Gastroesophageal sphincter (tissue), 4 donors: ENCODE results near the gene DCAKD. TPM values are rescaled to one million over a fixed set of nuclear protein-coding genes. Genes with fewer than 3 reads are reported as not detected.

ENCODE experiments used
- ATAC-seq: fragments of 150-250 bp; one replicate; pipeline ENCODE4 v1.9.1; 2016; ENCODE audit warnings: mild to moderate bottlenecking, moderate library complexity
- H3K27ac ChIP-seq, 4 donors: fragments of 200-600 bp; sonication (generic) in 3 of 4; 1 replicate in 3 of 4; 2 replicates in 1 of 4; pipeline ENCODE4 v1.5.1; 2016 to 2019
- H3K27me3 ChIP-seq: fragments of 200-600 bp; sonication (generic); one replicate; pipeline ENCODE4 v1.5.1; 2019
- H3K36me3 ChIP-seq, 2 donors: fragments of 200-600 bp; sonication (generic); one replicate each; pipeline ENCODE4 v1.5.1; 2019; ENCODE audit warnings: control low read depth in 1 of 2
- H3K4me1 ChIP-seq, 3 donors: fragments of 200-600 bp; sonication (generic); 1 replicate in 2 of 3; 2 replicates in 1 of 3; pipeline ENCODE4 v1.5.1; 2016 to 2019; ENCODE audit warnings: control low read depth in 2 of 3
- H3K4me3 ChIP-seq, 2 donors: fragments of 200-600 bp; sonication (generic); one replicate each; pipeline ENCODE4 v1.5.1; 2019; ENCODE audit warnings: mild to moderate bottlenecking in 1 of 2, moderate library complexity in 1 of 2
- H3K9me3 ChIP-seq, 3 donors: fragments of 200-600 bp; sonication (generic); one replicate each; pipeline ENCODE4 v1.5.1; 2017 to 2019; ENCODE audit warnings: control low read depth in 2 of 3
- EP300 ChIP-seq: sonication (generic); formaldehyde crosslinking; IDR thresholded peaks from one replicate; pipeline ENCODE4 v1.6.1; 2017; ENCODE audit warnings: antibody characterized with exemption, mild to moderate bottlenecking
- POLR2A ChIP-seq, 2 donors: fragments of 450-650 bp; IDR thresholded peaks; one replicate each; pipeline ENCODE4 v1.6.1; 2017; ENCODE audit warnings: antibody characterized with exemption in 2 of 2, mild to moderate bottlenecking in 2 of 2, moderate library complexity in 1 of 2
- POLR2AphosphoS5 ChIP-seq: sonication (generic); formaldehyde crosslinking; IDR thresholded peaks from one replicate; pipeline ENCODE4 v1.6.1; 2017; ENCODE audit warnings: antibody characterized with exemption
- WGBS, 2 donors: methylation state at CpG; one replicate each; pipeline ENCODE4 v1.1.5; 2018; ENCODE audit warnings: low coverage in 1 of 2; 5-methylcytosine and 5-hydroxymethylcytosine counted together
- total RNA-seq, 4 donors: library from RNA; depleted of rRNA; stranded (reverse); fragments of >200 nt; gene quantifications; one replicate each; pipeline ENCODE4 v1.1.0, GENCODE V29; 2016
- TF ChIP-seq, protein P1 (sequence below), 4 experiments: fragments of 200-600 bp in 2 of 4; fragments of 450-650 bp in 2 of 4; sonication (generic) in 1 of 4; IDR thresholded peaks; one replicate each; pipeline ENCODE4 v1.5.1; 2017 to 2019; ENCODE audit warnings: antibody characterized with exemption in 4 of 4, mild to moderate bottlenecking in 2 of 4, moderate library complexity in 2 of 4

Gene DCAKD
- total RNA-seq, 4 donors from 2014 or later, result 50.3 to 68.2 (median 58.0) TPM

DNA sequence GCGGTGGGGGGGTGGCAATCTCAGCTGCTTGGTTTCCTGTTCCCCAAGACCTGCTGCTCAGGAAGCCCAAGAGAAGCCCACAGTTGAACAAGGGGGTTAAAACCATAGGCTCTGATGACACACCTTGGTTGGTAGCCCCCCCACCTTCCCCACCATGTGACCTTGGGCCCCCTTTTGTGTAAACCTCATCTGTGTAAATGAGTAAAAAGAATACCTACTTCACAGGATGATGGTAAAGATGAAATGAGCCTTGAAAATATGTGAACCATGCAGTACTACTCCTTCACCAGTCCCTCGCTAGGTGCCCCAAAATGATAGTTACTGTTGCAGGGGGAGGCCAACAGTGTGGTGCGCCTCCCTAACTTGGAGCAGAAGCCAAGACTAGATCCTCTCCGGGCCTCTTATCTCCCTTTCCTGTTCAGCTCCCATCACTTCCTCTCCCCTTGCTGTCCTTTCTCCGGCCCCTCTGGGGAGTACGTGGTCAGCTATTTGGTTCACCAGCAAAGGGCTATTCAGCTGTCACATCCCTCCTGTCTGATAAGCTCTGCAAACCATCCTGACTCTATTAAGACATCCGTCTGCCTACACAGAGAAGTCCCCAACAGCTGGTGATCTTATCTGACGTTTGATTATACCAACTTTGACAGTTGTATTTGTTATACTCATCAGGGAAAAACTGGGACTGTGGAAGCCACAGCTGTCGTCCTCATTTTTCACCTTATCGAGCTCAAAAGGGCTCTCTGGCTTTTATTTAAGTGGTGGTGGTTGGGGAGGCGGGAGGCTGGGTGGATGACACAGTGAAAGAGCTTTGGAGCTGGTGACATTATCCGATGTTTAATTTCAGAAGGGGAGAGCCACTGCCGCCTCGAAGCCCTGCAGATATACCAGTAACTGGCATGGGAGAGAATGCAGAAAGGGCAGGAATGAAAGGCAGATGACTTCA, 19.9 kb downstream of the DCAKD start:
- TF ChIP-seq EP300 (no peak), POLR2AphosphoS5 (no peak), POLR2A (IDR thresholded peaks at IDR 0.05) (no peak)
- TF ChIP-seq, protein P1, sequence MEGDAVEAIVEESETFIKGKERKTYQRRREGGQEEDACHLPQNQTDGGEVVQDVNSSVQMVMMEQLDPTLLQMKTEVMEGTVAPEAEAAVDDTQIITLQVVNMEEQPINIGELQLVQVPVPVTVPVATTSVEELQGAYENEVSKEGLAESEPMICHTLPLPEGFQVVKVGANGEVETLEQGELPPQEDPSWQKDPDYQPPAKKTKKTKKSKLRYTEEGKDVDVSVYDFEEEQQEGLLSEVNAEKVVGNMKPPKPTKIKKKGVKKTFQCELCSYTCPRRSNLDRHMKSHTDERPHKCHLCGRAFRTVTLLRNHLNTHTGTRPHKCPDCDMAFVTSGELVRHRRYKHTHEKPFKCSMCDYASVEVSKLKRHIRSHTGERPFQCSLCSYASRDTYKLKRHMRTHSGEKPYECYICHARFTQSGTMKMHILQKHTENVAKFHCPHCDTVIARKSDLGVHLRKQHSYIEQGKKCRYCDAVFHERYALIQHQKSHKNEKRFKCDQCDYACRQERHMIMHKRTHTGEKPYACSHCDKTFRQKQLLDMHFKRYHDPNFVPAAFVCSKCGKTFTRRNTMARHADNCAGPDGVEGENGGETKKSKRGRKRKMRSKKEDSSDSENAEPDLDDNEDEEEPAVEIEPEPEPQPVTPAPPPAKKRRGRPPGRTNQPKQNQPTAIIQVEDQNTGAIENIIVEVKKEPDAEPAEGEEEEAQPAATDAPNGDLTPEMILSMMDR (IDR thresholded peaks at IDR 0.05), result no peak
- Histone ChIP-seq H3K4me1 (no peaks in the 10 kb centered on the region), H3K36me3 (peaks cover 0 to 87% of the 10 kb centered on the region in 2 donors), H3K27ac (no peak overlapping the region), H3K9me3 (no peaks in the 10 kb centered on the region), H3K4me3 (no peak overlapping the region), H3K27me3 (no peaks in the 10 kb centered on the region)
- WGBS, 2 donors, result 58% methylated on average over 7 to 11 of the region's 14 CpGs
- no peak for ATAC-seq

- Histone ChIP-seq H3K4me1 (no peaks in the 10 kb centered on the region), H3K36me3 (peaks cover 0 to 89% of the 10 kb centered on the region in 2 donors), H3K9me3 (no peaks in the 10 kb centered on the region), H3K4me3 (no peak overlapping the region), H3K27ac (no peak overlapping the region), H3K27me3 (no peaks in the 10 kb centered on the region)
- TF ChIP-seq, protein P1 (IDR thresholded peaks at IDR 0.05), result no peak
- TF ChIP-seq POLR2AphosphoS5 (no peak), EP300 (no peak), POLR2A (IDR thresholded peaks at IDR 0.05) (no peak)
- no CpG with 5 or more reads among the region's 6 CpGs for WGBS, 2 donors
- ATAC-seq, result no peak
These were observed 20.7 kb downstream of the DCAKD start for GRCh38 chr17:45030733-45031132.

- no peak for ATAC-seq
- 100% methylated on average over 1 of the region's 17 CpGs; no CpG with 5 or more reads in 1 of the 2 donors for WGBS, 2 donors
- Histone ChIP-seq H3K27me3 (no peaks in the 10 kb centered on the region), H3K9me3 (no peaks in the 10 kb centered on the region), H3K36me3 (peaks cover 0 to 83% of the 10 kb centered on the region in 2 donors), H3K4me1 (no peaks in the 10 kb centered on the region), H3K27ac (no peak overlapping the region), H3K4me3 (no peak overlapping the region)
- TF ChIP-seq POLR2A (IDR thresholded peaks at IDR 0.05), result no peak
- TF ChIP-seq POLR2AphosphoS5, result no peak
- TF ChIP-seq EP300, result no peak
- TF ChIP-seq, protein P1 (IDR thresholded peaks at IDR 0.05), result no peak
These were observed 21.5 kb downstream of the DCAKD start for GRCh38 chr17:45029758-45030423.

- H3K4me3 ChIP-seq, result no peak overlapping the region
- no peaks in the 10 kb centered on the region for H3K4me1 ChIP-seq
- H3K9me3 ChIP-seq, result no peaks in the 10 kb centered on the region
- no CpG with 5 or more reads among the region's 7 CpGs for WGBS, 2 donors
- H3K27ac ChIP-seq, result no peak overlapping the region
- H3K36me3 ChIP-seq, result peaks cover 0 to 81% of the 10 kb centered on the region in 2 donors
- no peaks in the 10 kb centered on the region for H3K27me3 ChIP-seq
- ATAC-seq, result no peak
- TF ChIP-seq EP300 (no peak), POLR2A (IDR thresholded peaks at IDR 0.05) (no peak), POLR2AphosphoS5 (no peak)
- TF ChIP-seq, protein P1 (IDR thresholded peaks at IDR 0.05), result no peak
These were observed 22.3 kb downstream of the DCAKD start for GRCh38 chr17:45029096-45029495.
